SH-SY5Y (cell line): Measurements from ENCODE around the gene GALK2.

ENCODE experiments used
- GATA2 ChIP-seq: IDR thresholded peaks from 2 replicates; pipeline ENCODE4 v1.6.1; 2011; ENCODE audit warnings: mild to moderate bottlenecking, low read depth, low read length
- GATA3 ChIP-seq: IDR thresholded peaks from 2 replicates; pipeline ENCODE4 v1.6.1; 2011; ENCODE audit warnings: low read depth, mild to moderate bottlenecking, low read length, moderate library complexity

The GALK2 gene

DNA sequence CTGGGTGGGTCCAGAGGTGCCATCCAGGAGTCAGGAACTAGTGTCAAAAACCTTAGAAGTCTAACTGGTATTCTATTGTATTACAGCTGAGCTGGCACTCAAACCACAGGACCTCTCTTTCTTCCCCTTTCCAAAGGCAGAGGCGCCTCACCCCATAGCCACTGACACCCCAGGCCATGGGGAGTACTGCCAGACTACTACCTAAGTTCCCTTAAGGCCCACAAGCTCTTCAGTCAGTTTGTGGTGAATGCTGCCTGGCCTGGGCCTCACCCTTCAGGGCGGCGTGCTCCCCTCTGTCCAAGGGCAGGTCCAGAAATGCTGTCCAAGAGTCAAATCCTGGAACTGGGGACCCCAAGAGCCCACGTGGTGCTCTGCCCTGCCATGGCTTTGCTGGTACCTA is 209.9 kb downstream of the GALK2 start:
- TF ChIP-seq GATA2 (no peak), GATA3 (no peak)

DNA sequence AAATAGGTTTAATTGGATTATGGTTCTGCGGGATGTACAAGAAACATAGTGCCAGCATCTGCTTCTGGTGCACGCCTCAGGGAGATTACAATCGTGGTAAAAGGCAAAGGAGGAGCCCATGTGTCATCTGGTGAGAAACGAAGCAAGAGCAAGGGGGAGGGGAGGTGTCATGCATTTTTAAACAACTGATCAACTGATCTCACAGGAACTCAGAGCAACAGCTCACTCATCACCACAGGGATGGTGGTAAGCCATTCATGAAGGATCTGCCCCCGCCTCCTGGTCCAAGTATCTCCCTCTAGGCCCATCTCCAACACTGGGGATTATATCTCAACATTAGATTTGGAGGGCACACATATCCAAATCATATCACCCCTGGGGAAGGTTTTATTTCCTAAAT is 210.9 kb downstream of the GALK2 start:
- no peak for TF ChIP-seq GATA2
- no peak for TF ChIP-seq GATA3
